IPS DF 19.7 (cell line): ENCODE measurements around the gene ALX4.

Experiments used
- DNase-seq: peaks from one replicate; pipeline ENCODE4 v3.0.0-alpha.2; 2013; ENCODE audit warnings: low read depth, low spot score

Gene ALX4

GRCh38 chr11:44335052-44335760 lies 25.3 kb upstream of the ALX4 start:
- DNase-seq: no peak

DNA sequence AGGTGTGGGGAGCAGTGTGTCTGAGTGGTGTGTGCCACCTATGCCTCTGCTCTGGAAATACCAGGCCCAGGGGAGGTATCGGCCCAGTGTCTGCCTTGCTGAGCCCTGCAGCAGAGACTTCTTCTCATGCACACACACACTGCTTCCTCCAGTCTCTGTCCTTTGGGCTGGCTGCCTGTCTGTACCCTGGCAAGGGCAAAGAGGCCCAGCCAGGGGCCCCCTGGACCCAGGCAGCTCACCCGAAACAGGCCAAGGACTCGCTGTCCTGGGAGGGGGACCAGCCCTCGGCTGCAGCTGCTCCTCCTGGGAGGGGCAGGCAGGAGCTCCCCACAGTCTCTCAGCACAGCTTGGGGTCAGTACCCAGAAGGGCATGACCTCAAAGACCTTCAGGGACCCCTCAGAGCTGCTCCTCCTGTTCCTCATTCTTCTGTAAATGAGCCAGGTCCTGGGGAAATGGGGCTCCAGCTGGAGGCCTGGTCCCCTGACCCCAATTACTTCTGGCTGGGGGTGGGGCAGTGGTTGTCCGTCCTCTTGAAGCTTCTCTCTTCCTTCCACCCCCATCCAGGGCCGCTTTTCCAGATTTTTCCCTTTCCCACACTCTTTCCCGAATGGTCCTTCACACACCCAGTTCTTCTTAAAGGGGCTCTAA lies 24.5 kb upstream of the ALX4 start:
- DNase-seq: no peak

DNA sequence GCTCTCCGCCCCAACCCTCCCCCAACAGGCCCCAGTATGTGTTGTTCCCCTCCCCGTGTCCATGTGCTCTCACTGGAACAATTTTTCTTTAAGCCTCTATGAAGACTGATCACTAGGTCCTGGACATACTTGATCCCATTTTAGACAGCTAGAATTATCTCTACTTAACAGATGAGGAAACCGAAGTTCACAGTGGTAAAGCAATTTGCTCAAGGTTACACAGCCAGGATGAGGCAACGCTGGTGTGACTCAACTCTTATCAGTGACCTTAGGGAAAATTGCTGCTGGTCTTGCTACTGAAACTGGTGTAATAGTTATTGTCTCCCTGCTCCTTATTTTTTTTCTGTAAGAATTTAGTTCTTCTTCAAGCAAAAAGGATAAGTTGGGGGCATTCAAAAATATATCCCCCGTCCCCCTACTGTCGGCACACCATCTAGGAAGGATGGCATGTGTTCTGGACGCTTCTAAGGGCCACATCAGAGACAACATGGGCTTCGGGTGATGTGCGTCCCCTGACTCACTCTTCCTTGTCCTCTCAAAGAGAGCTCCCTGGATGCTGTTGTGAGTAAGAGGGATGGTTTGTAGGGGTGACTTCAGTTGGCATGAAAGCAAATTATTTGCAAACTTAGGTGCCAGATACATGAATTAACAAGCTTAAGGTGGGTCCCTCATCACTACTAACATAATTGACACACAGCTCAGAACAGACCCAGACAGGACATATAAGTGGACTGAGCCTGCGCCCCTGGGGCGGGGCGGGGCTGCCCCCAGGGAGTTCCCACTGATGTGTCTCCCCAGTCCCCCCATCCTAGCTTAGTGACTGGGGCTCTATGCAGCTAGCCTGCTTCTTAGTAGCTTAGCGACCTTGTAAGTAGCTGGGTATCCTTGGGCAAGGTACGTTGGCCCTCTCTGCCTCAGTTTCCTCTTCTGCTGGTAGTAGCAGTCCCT lies 23.6 kb upstream of the ALX4 start:
- no peak for DNase-seq

DNA sequence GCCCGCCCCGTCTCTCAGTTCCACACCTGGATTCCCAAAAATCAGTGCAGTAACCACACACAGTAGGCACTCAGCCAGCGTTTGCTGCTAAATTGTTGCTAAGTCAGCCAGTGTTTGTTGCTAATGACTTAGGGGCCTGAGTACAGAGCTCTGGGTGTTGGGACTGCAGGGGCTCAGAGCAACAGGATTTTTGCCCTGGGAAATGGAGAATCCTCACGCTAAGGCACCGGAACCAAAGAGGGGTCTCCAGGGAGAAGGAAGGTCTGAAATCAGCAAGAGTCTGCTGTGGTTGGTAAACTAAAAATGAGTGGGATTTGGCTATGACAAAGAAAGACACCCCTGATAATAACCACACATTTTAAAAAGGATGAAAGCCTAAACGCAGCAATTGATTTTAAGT lies 22.7 kb upstream of the ALX4 start:
- DNase-seq: no peak

- no peak for DNase-seq
Observed at GRCh38 chr11:44329472-44330230, 19.7 kb upstream of the ALX4 start.

- DNase-seq: no peak
Observed at GRCh38 chr11:44328138-44328660, 18.3 kb upstream of the ALX4 start.

DNA sequence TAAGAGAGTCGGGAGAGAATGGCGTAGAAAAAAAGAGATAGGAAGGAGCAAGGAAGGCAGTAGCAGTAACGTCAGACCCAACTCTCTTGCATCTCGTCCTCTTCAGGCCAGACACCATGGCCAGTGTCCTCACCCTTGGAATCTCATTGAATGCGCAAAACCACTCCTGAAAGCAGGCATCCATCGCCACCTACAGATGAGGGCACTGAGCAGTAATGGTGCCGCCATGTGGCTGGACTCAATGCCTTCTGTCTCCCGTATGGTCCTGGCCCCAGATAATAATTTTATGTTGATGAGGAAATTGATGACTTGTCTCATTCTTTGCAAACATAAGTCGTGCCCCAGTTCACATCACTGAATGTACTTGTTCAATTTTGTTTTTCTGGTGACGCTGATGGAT lies 17.8 kb upstream of the ALX4 start:
- no peak for DNase-seq

GRCh38 chr11:44326615-44327475 lies 16.9 kb upstream of the ALX4 start:
- no peak for DNase-seq

- no peak for DNase-seq
Observed at GRCh38 chr11:44325698-44326097, 15.8 kb upstream of the ALX4 start.

DNA sequence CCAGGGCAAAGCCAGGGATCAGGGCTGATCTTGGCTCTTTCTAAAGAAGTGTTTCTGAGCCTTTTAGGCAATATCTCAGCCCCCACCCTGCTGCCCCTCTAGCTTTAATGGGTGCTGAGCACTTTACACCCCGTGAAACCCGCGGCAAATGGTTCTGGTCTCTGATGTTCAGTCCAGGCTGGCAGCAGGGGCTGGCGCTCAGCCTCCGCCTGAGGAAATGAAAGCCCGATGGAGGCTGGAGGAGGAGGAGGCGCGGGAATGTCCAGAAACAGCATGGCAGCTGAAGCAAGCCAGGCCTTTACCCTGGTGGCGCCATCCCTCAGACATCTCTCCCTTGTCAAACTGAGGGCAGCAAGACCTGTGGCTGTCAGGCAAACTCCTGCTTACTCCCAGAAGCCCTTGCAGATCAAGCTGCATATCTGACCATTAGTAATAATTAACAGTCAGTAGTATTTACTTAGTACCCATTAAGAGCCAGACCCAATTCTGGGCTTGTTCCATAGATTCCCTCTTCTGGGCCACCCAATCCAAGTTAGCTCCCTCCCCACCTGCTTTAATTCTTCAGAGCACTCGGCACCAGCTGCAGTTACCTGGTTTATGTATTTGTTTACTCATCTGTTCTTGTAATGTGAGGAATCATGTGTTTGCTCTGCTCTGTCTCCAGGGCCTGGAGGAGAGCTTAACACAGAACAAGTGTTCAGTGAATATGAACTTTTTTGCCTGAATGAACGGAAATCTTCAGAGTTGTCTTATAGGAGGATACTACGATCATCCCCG lies 15.0 kb upstream of the ALX4 start:
- no peak for DNase-seq

- DNase-seq: no peak
Observed at GRCh38 chr11:44324222-44324621, 14.3 kb upstream of the ALX4 start.

DNA sequence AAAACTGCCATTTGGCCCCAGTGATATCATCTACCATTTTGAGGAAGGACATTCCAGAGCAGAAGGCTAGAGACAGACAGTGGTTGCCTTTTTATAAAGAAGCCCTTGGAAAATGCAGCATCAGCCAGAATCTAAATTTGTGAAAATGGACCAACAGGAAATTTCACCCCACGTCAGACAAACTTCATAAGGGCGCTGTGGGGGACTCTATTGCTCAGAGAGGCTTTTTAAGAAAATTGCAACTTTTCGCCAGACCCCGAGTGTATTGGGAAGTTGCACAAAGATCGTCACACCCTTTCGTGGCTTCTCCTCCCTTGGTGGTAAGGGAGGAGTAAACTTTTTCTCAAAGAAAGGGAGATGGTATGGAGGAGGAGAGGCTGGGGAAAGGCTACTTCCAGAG lies 12.3 kb upstream of the ALX4 start:
- DNase-seq: no peak

DNA sequence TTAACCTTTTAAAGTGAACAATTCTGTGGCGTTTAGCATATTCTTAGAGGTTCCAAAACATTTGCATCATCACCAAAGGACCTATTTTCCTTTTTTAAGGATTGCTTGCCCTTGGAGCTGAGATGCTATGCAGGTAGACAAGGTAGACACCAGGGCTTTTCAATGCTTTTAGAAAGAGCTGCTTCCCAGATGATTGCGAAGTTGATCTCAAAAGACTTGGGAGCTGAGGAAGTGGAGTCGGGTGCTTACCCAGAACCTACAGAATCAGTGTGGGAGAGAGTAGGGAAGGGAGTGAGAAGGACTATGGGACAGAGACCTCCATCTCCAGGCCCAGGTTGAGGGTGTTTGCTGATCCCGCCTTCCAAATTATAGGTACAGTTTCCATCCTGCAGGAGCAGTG lies 11.1 kb upstream of the ALX4 start:
- DNase-seq: no peak

GRCh38 chr11:44320289-44320973 lies 10.5 kb upstream of the ALX4 start:
- no peak for DNase-seq

DNA sequence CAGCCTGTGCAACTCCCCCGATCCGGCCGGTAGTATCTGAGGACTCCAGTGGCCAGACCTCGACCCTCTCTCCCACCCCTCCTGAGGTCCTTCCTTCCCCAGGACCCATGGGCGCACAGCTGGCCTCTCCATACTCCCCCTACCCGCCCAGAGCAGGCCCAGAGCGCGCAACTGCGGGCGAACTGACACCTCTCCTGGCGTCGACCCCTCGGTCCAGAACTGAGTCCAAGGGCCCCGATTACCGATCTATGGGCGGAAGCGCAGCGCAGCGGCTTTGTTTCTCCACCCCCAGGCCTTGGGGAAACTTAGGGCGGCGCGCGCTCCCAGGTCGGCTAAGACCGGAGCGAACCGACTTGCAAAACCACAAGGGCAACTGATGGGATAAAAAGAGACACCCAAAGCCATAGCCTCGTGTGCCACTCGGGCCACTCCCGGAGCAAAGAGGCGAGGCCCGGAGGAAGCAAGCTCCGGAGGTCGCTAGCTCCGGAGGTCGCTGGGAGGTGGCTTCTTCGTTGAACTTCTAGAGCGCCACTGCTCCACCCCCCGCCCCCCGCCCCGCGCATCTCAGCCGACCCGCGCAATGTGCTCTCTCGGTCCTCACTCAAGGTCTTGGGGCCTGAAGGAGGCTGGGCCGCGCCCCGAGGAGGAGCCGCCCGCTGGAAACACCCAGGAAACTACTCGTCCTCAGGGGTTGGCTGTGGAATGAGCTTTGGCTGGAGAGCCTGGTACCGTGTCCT lies 9.8 kb upstream of the ALX4 start:
- no peak for DNase-seq

DNA sequence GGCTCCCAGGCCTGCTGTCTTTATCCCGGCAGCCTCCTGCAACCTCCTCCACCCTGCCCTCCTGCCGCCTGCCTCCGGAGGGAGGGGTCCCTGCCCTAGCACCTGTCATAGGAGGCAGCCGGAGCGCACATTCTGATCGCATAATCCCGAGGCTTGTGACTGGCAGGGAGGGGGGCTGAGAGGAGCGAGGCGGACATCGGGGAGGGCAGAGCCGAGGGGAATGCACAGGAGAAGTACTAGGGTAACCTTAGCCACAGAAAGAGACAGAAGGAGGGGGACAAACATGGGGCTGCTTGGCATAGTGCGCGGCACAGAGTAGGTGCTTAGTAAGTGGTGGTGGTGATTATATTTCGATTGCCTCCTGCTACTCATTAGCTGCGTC lies 9.2 kb upstream of the ALX4 start:
- DNase-seq: no peak

- no peak for DNase-seq
Observed at GRCh38 chr11:44318369-44318768, 8.4 kb upstream of the ALX4 start.

GRCh38 chr11:44316659-44317240 lies 6.8 kb upstream of the ALX4 start:
- no peak for DNase-seq
